ENCODE measurements around the gene SEMA4G.

SEMA4G gene, protein sequence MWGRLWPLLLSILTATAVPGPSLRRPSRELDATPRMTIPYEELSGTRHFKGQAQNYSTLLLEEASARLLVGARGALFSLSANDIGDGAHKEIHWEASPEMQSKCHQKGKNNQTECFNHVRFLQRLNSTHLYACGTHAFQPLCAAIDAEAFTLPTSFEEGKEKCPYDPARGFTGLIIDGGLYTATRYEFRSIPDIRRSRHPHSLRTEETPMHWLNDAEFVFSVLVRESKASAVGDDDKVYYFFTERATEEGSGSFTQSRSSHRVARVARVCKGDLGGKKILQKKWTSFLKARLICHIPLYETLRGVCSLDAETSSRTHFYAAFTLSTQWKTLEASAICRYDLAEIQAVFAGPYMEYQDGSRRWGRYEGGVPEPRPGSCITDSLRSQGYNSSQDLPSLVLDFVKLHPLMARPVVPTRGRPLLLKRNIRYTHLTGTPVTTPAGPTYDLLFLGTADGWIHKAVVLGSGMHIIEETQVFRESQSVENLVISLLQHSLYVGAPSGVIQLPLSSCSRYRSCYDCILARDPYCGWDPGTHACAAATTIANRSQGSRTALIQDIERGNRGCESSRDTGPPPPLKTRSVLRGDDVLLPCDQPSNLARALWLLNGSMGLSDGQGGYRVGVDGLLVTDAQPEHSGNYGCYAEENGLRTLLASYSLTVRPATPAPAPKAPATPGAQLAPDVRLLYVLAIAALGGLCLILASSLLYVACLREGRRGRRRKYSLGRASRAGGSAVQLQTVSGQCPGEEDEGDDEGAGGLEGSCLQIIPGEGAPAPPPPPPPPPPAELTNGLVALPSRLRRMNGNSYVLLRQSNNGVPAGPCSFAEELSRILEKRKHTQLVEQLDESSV

DNA sequence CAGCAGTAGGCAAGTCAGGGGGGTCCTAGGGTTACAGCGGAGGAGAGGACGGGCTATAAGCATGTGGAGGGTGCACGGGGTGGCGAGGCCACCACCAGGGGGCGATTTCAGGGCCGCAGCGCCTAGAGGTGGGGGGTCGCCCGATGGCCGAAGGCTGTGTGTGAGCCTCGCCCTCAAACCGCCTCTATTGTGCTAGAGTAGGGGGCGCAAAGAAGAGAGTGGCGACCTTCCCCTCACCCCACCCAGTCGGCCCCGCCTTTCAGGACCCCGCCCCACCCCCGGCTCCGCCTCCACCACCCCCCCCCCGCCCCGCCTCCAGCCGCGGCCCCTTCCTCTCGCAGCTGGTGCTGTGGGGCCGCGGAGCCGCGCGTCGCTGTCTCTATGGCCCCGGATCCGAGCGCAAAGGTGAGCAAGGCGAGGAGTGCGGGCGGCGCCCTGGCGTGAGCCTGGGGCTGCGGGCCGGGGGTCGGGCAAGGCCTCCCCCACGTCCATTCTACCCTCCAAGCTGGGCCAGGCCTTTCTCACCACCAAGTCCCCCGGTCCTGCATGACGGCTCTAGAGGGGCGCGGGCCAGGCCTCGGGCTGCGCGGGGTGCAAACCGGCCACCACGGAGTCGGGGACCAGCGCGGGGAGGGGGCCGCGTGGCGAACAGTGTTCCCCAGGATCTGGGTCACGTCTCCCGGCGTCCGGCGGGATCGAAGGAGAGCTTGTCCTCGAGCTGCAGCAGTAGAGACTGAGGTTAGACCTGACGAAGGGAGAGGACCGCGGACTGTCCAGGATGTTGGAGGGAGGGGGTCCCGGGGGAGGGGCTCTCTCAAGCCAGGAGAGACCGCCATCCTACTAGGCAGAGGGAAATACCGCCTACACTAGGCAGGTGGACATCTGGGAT is at the start of gene SEMA4G:
TSS of gene SEMA4G (plus strand) at position 318 of the 889 bp plus-strand sequence. CDS start 3,409 bp downstream, outside the sequence.
- peaks cover 5% of the 10 kb centered on the region for H3K36me3 ChIP-seq (ENCODE audit: insufficient read depth, low read depth, low read length)
- peaks cover 13% of the 10 kb centered on the region for H3K27me3 ChIP-seq (ENCODE audit: insufficient read depth, low read length)
- no peaks in the 10 kb centered on the region for H3K4me1 ChIP-seq (ENCODE audit: insufficient read depth, low read length)
- H3K9ac ChIP-seq (ENCODE audit: low read depth, low read length), result peak within 1 kb of the TSS; percentile 33; the same call in 1 of the 2 replicates
- no peak within 1 kb of the TSS for H3K27ac ChIP-seq (ENCODE audit: low read length)
- peak within 1 kb of the TSS; percentile 78 for H3K4me3 ChIP-seq (ENCODE audit: low read length)
- H3K9me3 ChIP-seq (ENCODE audit: insufficient read depth, low read depth, low read length), result no peaks in the 10 kb centered on the region

DNA sequence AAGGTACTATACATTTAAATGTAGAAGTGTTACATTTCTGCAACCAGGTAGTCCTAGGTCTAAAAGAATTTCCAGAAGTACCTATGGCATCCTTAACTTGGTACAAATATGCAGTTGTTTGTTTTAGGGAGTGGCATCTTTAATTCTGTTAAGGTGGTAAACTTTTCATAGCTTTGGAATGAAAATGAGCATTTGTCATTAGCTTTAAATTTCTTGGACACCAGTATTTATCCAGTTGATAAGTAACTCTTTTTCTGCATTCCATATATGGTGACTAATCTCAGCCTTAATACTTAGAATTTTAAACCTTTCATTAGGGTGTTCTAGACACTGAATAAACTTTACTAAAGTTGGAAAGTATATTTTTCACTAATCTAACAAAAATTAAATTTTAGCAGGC is 45.7 kb upstream of the SEMA4G start:
- Histone ChIP-seq H3K9me3 (ENCODE audit: insufficient read depth, low read depth, low read length) (no peaks in the 10 kb centered on the region), H3K9ac (ENCODE audit: low read depth, low read length) (no peak overlapping the region), H3K4me1 (ENCODE audit: insufficient read depth, low read length) (no peaks in the 10 kb centered on the region), H3K4me3 (ENCODE audit: low read length) (no peak overlapping the region), H3K27ac (ENCODE audit: low read length) (no peak overlapping the region), H3K36me3 (ENCODE audit: insufficient read depth, low read depth, low read length) (peaks cover 90% of the 10 kb centered on the region), H3K27me3 (ENCODE audit: insufficient read depth, low read length) (no peaks in the 10 kb centered on the region)

DNA sequence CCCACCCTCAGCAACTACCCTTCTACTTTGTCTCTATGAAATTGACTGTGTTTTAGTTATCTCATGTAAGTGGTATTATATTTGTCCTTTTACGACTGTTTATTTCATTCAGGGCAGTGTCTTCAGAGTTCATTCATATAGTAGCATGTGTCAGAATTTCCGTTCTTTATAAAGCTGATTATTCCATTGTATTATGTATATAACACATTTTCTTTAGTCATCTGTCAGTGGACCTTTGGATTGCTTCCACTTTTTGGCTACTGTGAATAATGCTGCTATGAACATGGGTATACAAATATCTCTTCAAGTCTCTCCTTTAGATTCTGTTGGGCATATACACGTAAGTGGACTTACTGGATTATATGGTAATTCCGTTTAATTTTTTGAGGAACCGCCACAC is 42.0 kb upstream of the SEMA4G start:
- Histone ChIP-seq H3K4me3 (ENCODE audit: low read length) (no peak overlapping the region), H3K27ac (ENCODE audit: low read length) (no peak overlapping the region), H3K9me3 (ENCODE audit: insufficient read depth, low read depth, low read length) (no peaks in the 10 kb centered on the region), H3K4me1 (ENCODE audit: insufficient read depth, low read length) (no peaks in the 10 kb centered on the region), H3K27me3 (ENCODE audit: insufficient read depth, low read length) (no peaks in the 10 kb centered on the region), H3K9ac (ENCODE audit: low read depth, low read length) (no peak overlapping the region), H3K36me3 (ENCODE audit: insufficient read depth, low read depth, low read length) (peaks cover 95% of the 10 kb centered on the region)

DNA sequence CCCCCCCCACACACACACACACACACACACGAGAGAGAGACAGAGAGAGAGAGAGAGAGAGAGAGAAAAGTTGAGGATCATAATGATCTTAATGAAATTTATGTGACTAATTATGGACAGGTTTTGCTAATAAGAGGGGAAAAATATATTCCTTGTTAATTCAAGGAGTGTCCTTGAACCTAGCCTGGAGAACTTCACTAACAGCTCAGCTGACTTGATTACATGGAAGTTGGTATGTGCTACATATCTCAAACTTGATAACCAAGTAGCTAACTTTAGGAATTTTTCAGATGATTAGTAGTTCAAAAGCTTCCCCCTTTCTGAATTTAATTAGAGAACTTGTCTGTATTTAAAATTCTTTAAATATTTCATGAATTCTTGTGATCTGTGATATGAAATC is 41.3 kb upstream of the SEMA4G start:
- Histone ChIP-seq H3K4me1 (ENCODE audit: insufficient read depth, low read length) (no peaks in the 10 kb centered on the region), H3K27me3 (ENCODE audit: insufficient read depth, low read length) (no peaks in the 10 kb centered on the region), H3K9ac (ENCODE audit: low read depth, low read length) (no peak overlapping the region), H3K4me3 (ENCODE audit: low read length) (no peak overlapping the region), H3K9me3 (ENCODE audit: insufficient read depth, low read depth, low read length) (no peaks in the 10 kb centered on the region), H3K27ac (ENCODE audit: low read length) (no peak overlapping the region), H3K36me3 (ENCODE audit: insufficient read depth, low read depth, low read length) (peaks cover 97% of the 10 kb centered on the region)

DNA sequence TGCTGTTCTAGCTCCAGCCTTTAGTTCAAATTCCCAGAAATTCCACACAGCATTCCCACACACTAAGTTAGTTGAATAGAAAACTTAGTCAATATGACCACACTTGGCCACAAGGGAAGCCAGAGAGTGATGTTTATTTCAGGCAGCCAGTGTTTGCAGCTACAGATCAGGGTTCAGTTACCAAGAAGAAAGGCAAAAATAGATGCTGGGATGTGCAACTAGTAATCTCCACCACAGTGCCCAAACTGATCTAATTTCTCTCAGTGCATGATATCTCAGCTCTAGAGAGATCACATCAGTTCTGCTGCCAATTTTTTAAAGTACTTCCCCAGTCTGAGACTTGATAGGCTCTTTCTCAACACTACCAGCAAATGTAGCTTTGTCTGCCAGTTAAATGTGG is 38.9 kb upstream of the SEMA4G start:
- peaks cover 86% of the 10 kb centered on the region for H3K36me3 ChIP-seq (ENCODE audit: insufficient read depth, low read depth, low read length)
- H3K27ac ChIP-seq (ENCODE audit: low read length), result no peak overlapping the region
- no peaks in the 10 kb centered on the region for H3K27me3 ChIP-seq (ENCODE audit: insufficient read depth, low read length)
- no peaks in the 10 kb centered on the region for H3K9me3 ChIP-seq (ENCODE audit: insufficient read depth, low read depth, low read length)
- no peaks in the 10 kb centered on the region for H3K4me1 ChIP-seq (ENCODE audit: insufficient read depth, low read length)
- H3K4me3 ChIP-seq (ENCODE audit: low read length), result no peak overlapping the region
- no peak overlapping the region for H3K9ac ChIP-seq (ENCODE audit: low read depth, low read length)

DNA sequence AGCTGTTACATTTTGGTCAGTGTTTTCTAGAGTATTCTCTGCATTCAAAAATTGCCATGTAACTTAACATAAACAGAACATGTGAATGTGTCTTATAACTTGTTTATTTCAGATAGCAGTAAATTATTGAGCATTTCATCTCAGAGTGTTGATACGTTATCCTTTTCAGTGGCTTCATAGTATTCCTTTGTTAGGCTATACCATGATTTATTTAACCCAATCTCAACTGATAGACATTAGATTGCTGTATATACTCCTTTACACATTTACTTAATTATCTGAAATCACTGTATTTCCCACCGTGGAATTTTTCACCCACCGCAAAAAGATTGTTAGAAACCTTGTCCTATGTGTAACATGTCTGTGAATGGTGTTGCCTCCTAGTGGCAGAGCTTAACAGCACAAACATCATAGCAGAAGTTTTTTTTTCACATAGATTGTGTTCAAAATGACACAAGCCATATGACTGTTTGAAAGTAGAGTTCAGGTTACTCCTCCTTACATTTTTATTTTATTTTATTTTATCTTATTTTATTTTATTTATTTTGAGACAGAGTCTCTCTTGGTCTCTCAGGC is 35.1 kb upstream of the SEMA4G start:
- Histone ChIP-seq H3K27ac (ENCODE audit: low read length) (no peak overlapping the region), H3K9ac (ENCODE audit: low read depth, low read length) (no peak overlapping the region), H3K9me3 (ENCODE audit: insufficient read depth, low read depth, low read length) (no peaks in the 10 kb centered on the region), H3K27me3 (ENCODE audit: insufficient read depth, low read length) (no peaks in the 10 kb centered on the region), H3K4me3 (ENCODE audit: low read length) (no peak overlapping the region), H3K4me1 (ENCODE audit: insufficient read depth, low read length) (no peaks in the 10 kb centered on the region), H3K36me3 (ENCODE audit: insufficient read depth, low read depth, low read length) (peaks cover 76% of the 10 kb centered on the region)

DNA sequence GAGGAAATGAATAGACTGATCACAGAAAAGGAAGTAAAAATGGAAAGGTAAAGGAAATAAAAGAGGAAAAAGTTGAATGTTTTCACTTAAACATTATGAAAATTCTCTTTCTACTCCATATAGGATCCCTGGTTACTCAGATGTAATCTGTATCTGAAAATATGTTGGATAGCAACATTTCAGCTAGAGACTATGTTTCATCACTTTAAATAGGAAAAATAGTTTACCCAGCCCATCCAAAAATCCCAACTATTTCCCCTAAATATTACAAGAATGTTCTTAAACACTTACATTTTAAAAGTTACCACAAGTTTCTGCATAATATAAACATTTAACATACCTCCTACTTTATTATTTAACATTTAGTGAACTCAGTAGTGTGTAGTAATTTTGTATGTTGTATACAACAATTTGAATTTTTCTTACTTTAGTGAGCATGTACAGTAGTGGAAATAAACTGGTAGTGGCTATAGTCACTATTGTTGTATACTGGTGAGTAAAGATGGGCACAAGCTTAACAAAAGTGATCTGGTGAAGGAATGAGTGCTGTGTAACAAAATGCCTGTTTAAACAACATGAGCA is 29.4 kb upstream of the SEMA4G start:
- H3K27ac ChIP-seq (ENCODE audit: low read length), result no peak overlapping the region
- no peak overlapping the region for H3K4me3 ChIP-seq (ENCODE audit: low read length)
- H3K9ac ChIP-seq (ENCODE audit: low read depth, low read length), result no peak overlapping the region
- H3K36me3 ChIP-seq (ENCODE audit: insufficient read depth, low read depth, low read length), result peaks cover 78% of the 10 kb centered on the region
- no peaks in the 10 kb centered on the region for H3K9me3 ChIP-seq (ENCODE audit: insufficient read depth, low read depth, low read length)
- H3K4me1 ChIP-seq (ENCODE audit: insufficient read depth, low read length), result no peaks in the 10 kb centered on the region
- no peaks in the 10 kb centered on the region for H3K27me3 ChIP-seq (ENCODE audit: insufficient read depth, low read length)

DNA sequence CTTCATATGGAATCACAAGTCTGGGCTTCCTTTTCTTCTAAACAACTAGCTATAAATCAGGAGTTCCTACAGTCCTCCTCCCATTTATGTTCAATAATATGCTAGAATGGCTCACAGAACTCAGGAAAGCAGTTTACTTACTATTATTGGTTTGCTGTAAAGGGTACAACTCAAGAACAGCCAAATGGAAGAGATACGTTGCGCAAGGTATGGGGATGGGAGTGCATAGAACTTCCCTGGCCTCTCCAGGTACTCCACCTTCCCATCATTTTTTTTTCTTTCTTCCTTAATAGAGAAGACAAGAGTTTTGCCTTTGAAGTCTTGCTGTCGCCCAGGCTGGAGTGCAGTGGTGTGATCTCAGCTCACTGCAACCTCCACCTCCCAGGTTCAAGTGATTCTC is 27.1 kb upstream of the SEMA4G start:
- H3K36me3 ChIP-seq (ENCODE audit: insufficient read depth, low read depth, low read length), result peaks cover 96% of the 10 kb centered on the region
- no peak overlapping the region for H3K27ac ChIP-seq (ENCODE audit: low read length)

DNA sequence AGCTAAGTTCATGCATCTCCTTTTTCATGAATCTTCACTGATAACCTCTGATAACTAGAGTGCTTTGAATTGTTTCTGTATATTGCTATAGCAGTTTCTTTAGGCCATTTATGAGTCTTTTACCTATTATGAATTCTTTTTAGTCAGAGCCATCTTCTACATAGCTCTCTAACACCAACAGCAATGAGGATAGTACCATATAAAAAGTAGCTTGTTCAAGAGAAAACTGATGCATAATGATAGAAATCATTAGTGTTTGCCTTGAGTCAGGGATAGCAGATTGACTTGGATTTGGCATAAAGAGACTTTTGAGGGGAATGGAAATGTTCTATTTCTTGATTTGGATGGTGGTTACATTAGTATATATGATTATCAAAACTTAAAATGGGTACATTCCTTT is 25.8 kb upstream of the SEMA4G start:
- Histone ChIP-seq H3K4me1 (ENCODE audit: insufficient read depth, low read length) (no peaks in the 10 kb centered on the region), H3K4me3 (ENCODE audit: low read length) (no peak overlapping the region), H3K9me3 (ENCODE audit: insufficient read depth, low read depth, low read length) (no peaks in the 10 kb centered on the region), H3K9ac (ENCODE audit: low read depth, low read length) (no peak overlapping the region), H3K36me3 (ENCODE audit: insufficient read depth, low read depth, low read length) (peaks cover 96% of the 10 kb centered on the region), H3K27ac (ENCODE audit: low read length) (no peak overlapping the region), H3K27me3 (ENCODE audit: insufficient read depth, low read length) (no peaks in the 10 kb centered on the region)

More for the DNA sequence above, 27.1 kb upstream of the SEMA4G start:
- Histone ChIP-seq H3K9ac (ENCODE audit: low read depth, low read length) (no peak overlapping the region), H3K27me3 (ENCODE audit: insufficient read depth, low read length) (no peaks in the 10 kb centered on the region), H3K9me3 (ENCODE audit: insufficient read depth, low read depth, low read length) (no peaks in the 10 kb centered on the region), H3K4me3 (ENCODE audit: low read length) (no peak overlapping the region), H3K4me1 (ENCODE audit: insufficient read depth, low read length) (no peaks in the 10 kb centered on the region)

DNA sequence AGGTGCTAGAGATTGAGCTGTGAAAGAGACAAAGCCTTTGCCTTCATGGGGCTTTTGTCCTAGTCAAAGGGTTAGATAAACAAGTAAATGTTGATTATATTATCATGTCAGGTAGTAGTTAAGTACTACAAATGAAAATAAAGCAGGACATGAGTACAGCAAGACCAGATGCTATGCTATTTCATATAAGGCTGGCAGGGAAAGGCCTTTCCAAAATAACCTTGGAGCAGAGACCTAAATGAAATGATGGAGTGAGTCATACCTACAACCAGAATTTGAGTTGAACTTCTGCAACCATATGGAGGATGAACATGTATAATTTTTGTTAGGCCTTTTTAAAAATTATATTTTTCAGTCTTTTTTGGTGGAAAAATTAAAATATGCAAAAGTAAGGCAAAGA is 23.6 kb upstream of the SEMA4G start:
- peaks cover 96% of the 10 kb centered on the region for H3K36me3 ChIP-seq (ENCODE audit: insufficient read depth, low read depth, low read length)

DNA sequence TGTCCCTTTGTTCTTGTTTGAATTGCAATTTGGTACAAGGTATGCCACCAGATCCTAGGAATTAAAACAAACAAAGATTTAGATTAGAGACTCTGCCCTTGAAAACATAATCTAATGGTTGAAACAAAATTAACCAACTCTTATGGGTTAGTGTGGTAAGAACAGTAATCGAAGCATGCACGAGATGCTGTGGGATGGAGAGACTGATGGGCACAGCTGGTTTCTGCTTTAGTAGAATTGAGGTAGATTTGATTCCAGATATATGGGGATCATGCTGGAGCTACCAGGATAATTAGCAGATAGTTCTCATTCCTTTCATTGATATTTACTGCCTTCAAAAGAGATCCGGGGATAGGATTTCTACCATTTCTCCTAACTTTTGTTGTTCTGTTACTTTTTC is 20.4 kb upstream of the SEMA4G start:
- H3K36me3 ChIP-seq (ENCODE audit: insufficient read depth, low read depth, low read length), result peaks cover 76% of the 10 kb centered on the region

More for the DNA sequence above, 23.6 kb upstream of the SEMA4G start:
- Histone ChIP-seq H3K27ac (ENCODE audit: low read length) (no peak overlapping the region), H3K9ac (ENCODE audit: low read depth, low read length) (no peak overlapping the region), H3K27me3 (ENCODE audit: insufficient read depth, low read length) (no peaks in the 10 kb centered on the region), H3K9me3 (ENCODE audit: insufficient read depth, low read depth, low read length) (no peaks in the 10 kb centered on the region), H3K4me3 (ENCODE audit: low read length) (no peak overlapping the region), H3K4me1 (ENCODE audit: insufficient read depth, low read length) (no peaks in the 10 kb centered on the region)

More for the DNA sequence above, 20.4 kb upstream of the SEMA4G start:
- Histone ChIP-seq H3K4me1 (ENCODE audit: insufficient read depth, low read length) (no peaks in the 10 kb centered on the region), H3K27me3 (ENCODE audit: insufficient read depth, low read length) (no peaks in the 10 kb centered on the region), H3K9ac (ENCODE audit: low read depth, low read length) (no peak overlapping the region), H3K4me3 (ENCODE audit: low read length) (no peak overlapping the region), H3K9me3 (ENCODE audit: insufficient read depth, low read depth, low read length) (no peaks in the 10 kb centered on the region), H3K27ac (ENCODE audit: low read length) (no peak overlapping the region)
